Osteoblast (primary cell): ENCODE measurements around the gene SMDT1. TPM values are rescaled to one million over a fixed set of nuclear protein-coding genes. Genes with fewer than 3 reads are reported as not detected.
"Not testable (repeated sequence)": the region's sequence is repeated elsewhere in the genome, so short reads cannot be mapped to it uniquely, and the experiment has no call there.

ENCODE experiments used
- DNase-seq: peaks from one replicate; pipeline ENCODE4 v3.0.0; 2011; ENCODE audit warnings: low spot score, mixed read lengths; ENCODE audit not compliant: insufficient read length; ENCODE audit errors: missing footprints
- H2AFZ ChIP-seq: 2 replicates; pipeline ENCODE4 v1.6.0; 2011; ENCODE audit warnings: mild to moderate bottlenecking, low read length
- H3K27ac ChIP-seq: 2 replicates; pipeline ENCODE4 v1.5.1; 2011; ENCODE audit warnings: mild to moderate bottlenecking, low read depth, low read length, moderate library complexity
- H3K27me3 ChIP-seq: 2 replicates; pipeline ENCODE4 v1.6.0; 2012; ENCODE audit warnings: mild to moderate bottlenecking, control low read depth, inconsistent platforms, low read length, moderate library complexity; ENCODE audit not compliant: insufficient read depth
- H3K36me3 ChIP-seq: 2 replicates; pipeline ENCODE4 v1.5.1; 2011; ENCODE audit warnings: mild to moderate bottlenecking, low read length, control low read depth, moderate library complexity; ENCODE audit not compliant: insufficient read depth
- H3K4me1 ChIP-seq: 2 replicates; pipeline ENCODE4 v1.5.1; 2011; ENCODE audit warnings: mild to moderate bottlenecking, low read length, control low read depth, moderate library complexity; ENCODE audit not compliant: insufficient read depth
- H3K4me2 ChIP-seq: 2 replicates; pipeline ENCODE4 v1.6.0; 2011; ENCODE audit warnings: mild to moderate bottlenecking, low read length; ENCODE audit not compliant: insufficient read depth
- H3K4me3 ChIP-seq: fragments of 200-600 bp; sonication (generic); 3 replicates; pipeline ENCODE4 v1.5.1; 2012; ENCODE audit warnings: mild to moderate bottlenecking, low read length, inconsistent platforms; ENCODE audit not compliant: insufficient read depth
- H3K79me2 ChIP-seq: 2 replicates; pipeline ENCODE4 v1.6.0; 2012; ENCODE audit warnings: mild to moderate bottlenecking, low read length, control low read depth, inconsistent platforms; ENCODE audit not compliant: insufficient read depth
- H3K9me3 ChIP-seq: 2 replicates; pipeline ENCODE4 v1.5.1; 2011; ENCODE audit warnings: low read depth, low read length, control low read depth
- H4K20me1 ChIP-seq: 2 replicates; pipeline ENCODE4 v1.6.0; 2012; ENCODE audit warnings: mild to moderate bottlenecking, low read length, control low read depth; ENCODE audit not compliant: insufficient read depth
- CTCF ChIP-seq: IDR thresholded peaks from 2 replicates; pipeline ENCODE4 v1.5.1; 2011; ENCODE audit warnings: mild to moderate bottlenecking, low read depth, low read length, moderate library complexity; ENCODE audit errors: extremely low read depth
- total RNA-seq: library from RNA; depleted of rRNA; stranded (reverse); fragments of >200 nt; gene quantifications from 2 replicates; pipeline ENCODE4 v1.2.3, GENCODE V29; 2012

SMDT1 gene
- total RNA-seq, 1 donor, result 4.7 TPM

GRCh38 chr22:42101199-42101598, 21.7 kb downstream of the SMDT1 start:
- Histone ChIP-seq H3K4me3 (no peak overlapping the region), H3K27ac (no peak overlapping the region), H3K27me3 (no peaks in the 10 kb centered on the region), H3K9me3 (peaks cover 6% of the 10 kb centered on the region), H2AFZ (no peak overlapping the region), H4K20me1 (no peaks in the 10 kb centered on the region), H3K36me3 (no peaks in the 10 kb centered on the region), H3K4me1 (no peaks in the 10 kb centered on the region), H3K79me2 (no peaks in the 10 kb centered on the region), H3K4me2 (no peak overlapping the region)
- no peak for TF ChIP-seq CTCF
- DNase-seq, result no peak

DNA sequence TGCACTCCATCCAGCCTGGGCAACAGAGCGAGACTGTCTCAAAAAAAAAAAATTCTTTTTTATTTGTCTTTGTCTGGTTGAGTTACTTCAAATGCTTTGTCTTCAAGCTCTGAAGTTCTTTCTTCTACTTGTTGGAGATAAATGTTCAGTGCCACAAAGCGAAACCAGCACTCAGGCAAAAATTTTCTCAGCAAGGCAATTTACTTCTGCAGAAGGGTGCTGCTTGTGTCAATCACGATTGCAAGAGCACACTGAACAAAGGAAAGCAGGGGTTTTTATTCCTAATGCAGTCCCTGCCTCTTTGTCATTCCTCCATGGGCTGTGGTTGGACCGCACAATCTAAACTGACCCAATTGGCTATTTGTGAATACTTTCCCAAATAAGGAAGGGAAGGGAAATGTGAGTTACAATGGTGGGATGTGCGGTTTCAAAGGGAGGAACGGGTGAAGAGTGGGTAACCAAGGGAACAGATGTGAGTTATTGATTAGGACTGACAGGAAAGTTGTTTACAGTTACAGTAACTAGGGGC, 24.9 kb downstream of the SMDT1 start:
- not testable (repeated sequence) for H3K4me2 ChIP-seq, H3K27me3 ChIP-seq, H3K4me1 ChIP-seq, H3K9me3 ChIP-seq, DNase-seq, H2AFZ ChIP-seq, H3K79me2 ChIP-seq, H4K20me1 ChIP-seq, H3K27ac ChIP-seq, H3K4me3 ChIP-seq, H3K36me3 ChIP-seq

- H3K27me3 ChIP-seq, result no peaks in the 10 kb centered on the region
- H3K36me3 ChIP-seq, result no peaks in the 10 kb centered on the region
- H3K4me1 ChIP-seq, result no peaks in the 10 kb centered on the region
- no peak overlapping the region for H3K4me2 ChIP-seq
- no peak overlapping the region for H3K27ac ChIP-seq
- no peaks in the 10 kb centered on the region for H4K20me1 ChIP-seq
- H2AFZ ChIP-seq, result no peak overlapping the region
- H3K4me3 ChIP-seq, result no peak overlapping the region
- no peak for TF ChIP-seq CTCF
- DNase-seq, result no peak
- H3K9me3 ChIP-seq, result peaks cover 6% of the 10 kb centered on the region
- no peaks in the 10 kb centered on the region for H3K79me2 ChIP-seq
Observed at GRCh38 chr22:42108848-42109247, 29.3 kb downstream of the SMDT1 start.

- H3K4me1 ChIP-seq, result no peaks in the 10 kb centered on the region
- no peaks in the 10 kb centered on the region for H3K36me3 ChIP-seq
- H3K4me2 ChIP-seq, result no peak overlapping the region
- TF ChIP-seq CTCF, result no peak
- peaks cover 9% of the 10 kb centered on the region for H3K9me3 ChIP-seq
- H4K20me1 ChIP-seq, result no peaks in the 10 kb centered on the region
- H3K27ac ChIP-seq, result no peak overlapping the region
- no peak for DNase-seq
- no peaks in the 10 kb centered on the region for H3K27me3 ChIP-seq
- no peak overlapping the region for H3K4me3 ChIP-seq
- H3K79me2 ChIP-seq, result no peaks in the 10 kb centered on the region
- H2AFZ ChIP-seq, result no peak overlapping the region
Observed at GRCh38 chr22:42111798-42112197, 32.3 kb downstream of the SMDT1 start.

DNA sequence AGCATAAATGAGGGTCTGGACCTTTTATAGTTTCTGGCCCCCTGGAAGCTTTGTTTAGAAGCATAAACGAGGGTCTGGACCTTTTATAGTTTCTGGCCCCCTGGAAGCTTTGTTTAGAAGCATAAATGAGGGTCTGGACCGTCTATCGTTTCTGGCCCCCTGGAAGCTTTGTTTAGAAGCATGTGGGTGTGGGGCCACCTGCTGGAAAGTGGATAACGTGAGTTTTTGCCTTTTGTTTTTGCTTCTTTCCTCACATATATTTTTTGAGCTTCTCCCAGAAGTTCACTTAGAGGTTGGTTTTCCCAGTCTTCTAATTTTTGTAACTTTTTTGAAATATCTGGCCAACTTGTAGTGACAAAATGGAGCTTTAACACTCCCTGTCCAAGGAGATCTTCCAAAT, 33.3 kb downstream of the SMDT1 start:
- not testable (repeated sequence) for H3K36me3 ChIP-seq, H3K27ac ChIP-seq, H3K4me1 ChIP-seq, H4K20me1 ChIP-seq, H3K4me2 ChIP-seq, H2AFZ ChIP-seq, H3K4me3 ChIP-seq, H3K79me2 ChIP-seq, H3K27me3 ChIP-seq, DNase-seq, H3K9me3 ChIP-seq
